GM21576 (cell line): Measurements from ENCODE around the gene MB21D2.
A peak's percentile ranks its signal among the peaks of the same experiment; 100 is the strongest.
"Not testable (repeated sequence)": the region's sequence is repeated elsewhere in the genome, so short reads cannot be mapped to it uniquely, and the experiment has no call there.

ENCODE experiments used
- ATAC-seq: cut with Tn5 transposase; IDR thresholded peaks from one replicate; pipeline ENCODE4 v1.9.1; 2021; ENCODE audit warnings: mild to moderate bottlenecking, moderate library complexity; ENCODE audit not compliant: unreplicated experiment

Gene MB21D2, protein sequence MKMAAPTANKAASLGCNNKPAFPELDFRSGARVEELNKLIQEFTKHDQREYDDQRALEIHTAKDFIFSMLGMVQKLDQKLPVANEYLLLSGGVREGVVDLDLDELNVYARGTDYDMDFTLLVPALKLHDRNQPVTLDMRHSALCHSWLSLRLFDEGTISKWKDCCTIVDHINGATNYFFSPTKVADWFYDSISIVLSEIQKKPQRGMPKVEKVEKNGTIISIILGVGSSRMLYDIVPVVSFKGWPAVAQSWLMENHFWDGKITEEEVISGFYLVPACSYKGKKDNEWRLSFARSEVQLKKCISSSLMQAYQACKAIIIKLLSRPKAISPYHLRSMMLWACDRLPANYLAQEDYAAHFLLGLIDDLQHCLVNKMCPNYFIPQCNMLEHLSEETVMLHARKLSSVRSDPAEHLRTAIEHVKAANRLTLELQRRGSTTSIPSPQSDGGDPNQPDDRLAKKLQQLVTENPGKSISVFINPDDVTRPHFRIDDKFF

DNA sequence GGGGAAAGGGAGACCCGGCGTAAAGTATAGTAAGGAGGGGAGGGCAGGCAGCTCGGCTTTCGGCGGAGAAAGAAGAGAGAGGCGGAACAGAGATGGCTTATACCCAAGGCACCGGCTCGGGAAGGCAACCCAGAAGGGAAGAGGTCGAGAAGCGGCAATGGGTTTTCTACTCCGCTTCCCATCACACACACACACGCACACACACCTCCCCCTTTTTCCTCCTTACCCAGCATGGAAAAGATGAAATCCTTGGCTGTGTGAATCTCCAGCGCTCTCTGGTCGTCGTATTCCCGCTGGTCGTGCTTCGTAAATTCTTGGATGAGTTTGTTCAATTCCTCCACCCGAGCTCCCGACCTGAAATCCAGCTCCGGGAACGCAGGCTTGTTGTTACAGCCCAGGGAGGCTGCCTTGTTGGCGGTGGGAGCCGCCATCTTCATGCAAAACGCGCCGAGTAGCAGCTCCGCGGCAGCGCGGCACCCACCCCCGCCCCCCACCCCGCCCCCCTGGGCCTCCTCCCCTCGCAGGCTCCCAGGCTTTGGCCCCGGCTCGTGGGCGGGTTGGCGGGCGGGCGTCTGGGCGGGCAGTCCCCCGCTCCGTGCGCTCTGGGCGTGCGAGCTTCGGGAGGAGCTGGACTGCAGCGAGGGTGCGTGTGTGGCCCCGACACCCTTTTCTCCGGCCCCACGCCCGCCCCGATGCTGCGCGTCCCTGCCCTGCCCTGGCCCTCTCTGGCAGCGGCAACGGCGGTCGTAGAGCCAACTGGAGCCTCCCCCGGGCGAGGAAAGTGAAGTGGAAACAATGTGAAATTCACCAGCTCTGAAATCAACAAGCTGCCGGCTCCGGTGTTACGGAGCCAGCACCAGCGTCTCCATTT lies at the start of gene MB21D2:
TSS of gene MB21D2 (minus strand) at position 453 of the 871 bp plus-strand sequence. CDS start at position 437, 16 bp downstream.
- peak; percentile 46 for ATAC-seq

DNA sequence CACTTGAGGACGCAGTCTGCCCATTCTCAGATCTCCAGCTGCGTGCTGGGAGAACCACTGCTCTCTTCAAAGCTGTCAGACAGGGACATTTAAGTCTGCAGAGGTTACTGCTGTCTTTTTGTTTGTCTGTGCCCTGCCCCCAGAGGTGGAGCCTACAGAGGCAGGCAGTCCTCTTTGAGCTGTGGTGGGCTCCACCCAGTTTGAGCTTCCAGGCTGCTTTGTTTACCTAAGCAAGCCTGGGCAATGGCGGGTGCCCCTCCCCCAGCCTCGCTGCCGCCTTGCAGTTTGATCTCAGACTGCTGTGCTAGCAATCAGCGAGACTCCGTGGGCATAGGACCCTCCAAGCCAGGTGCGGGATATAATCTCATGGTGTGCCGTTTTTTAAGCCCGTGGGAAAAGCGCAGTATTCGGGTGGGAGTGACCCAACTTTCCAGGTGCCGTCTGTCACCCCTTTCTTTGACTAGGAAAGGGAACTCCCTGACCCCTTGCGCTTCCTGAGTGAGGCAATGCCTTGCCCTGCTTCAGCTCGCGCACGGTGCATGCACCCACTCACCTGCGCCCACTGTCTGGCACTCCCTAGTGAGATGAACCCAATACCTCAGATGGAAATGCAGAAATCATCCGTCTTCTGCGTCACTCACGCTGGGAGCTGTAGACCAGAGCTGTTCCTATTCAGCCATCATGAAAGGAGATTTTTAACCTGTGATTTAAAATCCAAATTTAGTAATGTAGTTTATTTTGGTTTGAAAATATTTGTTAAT lies 47.5 kb upstream of the MB21D2 start:
- not testable (repeated sequence) for ATAC-seq

DNA sequence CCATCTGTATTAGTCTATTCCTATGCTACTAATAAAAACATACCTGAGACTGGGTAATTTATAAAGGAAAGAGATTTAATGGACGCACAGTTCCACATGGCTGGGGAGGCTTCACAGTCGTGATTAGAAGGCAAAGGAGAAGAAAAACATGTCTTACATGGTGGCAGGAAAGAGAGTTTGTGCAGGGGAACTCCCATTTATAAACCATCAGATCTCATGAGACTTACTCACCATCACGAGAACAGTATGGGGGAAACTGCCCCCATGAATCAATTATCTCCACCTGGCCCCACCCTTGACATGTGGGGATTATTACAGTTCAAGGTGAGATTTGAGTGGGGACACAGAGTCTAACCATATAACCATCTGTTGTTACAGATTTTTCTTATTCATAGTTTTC lies 42.1 kb upstream of the MB21D2 start:
- no peak for ATAC-seq

DNA sequence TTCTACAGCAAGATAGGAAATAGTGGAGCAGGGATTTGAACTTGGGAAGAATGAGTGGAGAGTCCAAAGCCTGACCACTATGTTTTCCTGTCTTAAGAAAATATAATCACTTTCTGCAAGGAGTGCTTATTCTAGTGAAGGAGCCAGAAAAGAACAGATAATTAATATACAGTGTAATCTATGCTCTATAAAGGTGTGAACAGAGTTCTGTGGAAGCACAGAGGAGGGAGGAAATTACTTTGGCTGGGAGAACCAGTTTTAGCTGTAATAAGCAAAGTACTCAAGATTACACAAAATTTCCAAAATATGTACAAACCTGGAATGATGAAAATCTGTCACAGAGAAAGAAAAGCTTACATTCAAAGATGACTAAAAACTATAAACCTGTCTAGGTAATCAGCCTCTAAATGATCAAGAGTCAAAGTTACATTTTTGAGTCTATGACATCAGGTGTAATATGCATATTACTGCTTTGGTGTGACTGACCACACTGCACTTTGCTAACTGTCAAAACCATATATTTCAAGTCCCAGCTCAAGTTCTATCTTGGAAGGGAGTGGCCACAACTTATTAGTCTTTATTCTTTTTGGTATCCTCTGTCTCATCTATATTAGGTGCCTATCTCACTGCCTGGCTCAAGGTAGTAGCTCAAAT lies 40.7 kb upstream of the MB21D2 start:
- ATAC-seq = no peak

DNA sequence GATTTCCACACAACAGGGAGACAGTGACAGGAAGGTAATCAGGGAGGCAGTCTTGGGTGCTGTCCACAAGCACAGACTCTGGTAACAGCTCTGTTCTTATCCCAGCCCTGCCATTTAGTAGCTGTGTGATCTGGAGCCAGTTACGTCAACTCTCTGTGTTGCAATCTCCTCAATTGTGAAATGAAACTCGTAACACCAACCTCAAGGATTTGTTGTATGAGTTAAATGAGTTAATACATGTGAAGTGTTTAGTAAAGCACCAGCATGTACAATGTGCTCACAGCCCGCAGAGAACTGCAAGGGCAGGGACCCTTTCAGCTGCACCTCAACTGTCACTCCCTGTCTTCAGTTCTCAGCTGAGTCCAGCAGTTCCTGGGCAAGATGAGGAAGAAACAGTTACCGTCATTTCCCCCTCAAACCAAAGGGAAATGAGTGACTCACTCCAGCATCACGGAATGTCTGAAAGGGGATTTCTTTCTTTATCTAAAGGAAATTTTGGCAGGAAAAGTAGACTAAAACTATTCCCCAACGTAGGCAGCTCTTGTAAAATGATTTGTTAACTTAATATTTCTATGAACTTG lies 39.9 kb upstream of the MB21D2 start:
- no peak for ATAC-seq

DNA sequence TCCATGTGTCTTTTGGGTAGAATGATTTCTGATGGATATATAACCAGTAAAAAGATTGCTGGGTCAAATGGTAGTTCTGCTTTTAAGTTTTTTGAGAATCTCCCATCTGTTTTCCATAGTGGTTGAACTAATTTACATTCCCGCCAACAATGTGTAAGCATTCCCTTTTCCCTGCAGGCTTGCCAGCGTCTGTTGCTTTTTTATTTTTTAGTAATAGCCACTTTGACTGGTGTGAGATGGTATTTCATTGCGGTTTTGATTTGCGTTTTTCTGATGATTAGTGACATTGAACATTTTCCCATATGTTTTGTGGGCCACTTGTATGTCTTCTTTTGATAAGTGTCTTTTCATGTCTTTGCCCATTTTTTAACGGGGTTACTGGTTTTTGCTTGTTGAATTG lies 36.3 kb upstream of the MB21D2 start:
- no peak for ATAC-seq

DNA sequence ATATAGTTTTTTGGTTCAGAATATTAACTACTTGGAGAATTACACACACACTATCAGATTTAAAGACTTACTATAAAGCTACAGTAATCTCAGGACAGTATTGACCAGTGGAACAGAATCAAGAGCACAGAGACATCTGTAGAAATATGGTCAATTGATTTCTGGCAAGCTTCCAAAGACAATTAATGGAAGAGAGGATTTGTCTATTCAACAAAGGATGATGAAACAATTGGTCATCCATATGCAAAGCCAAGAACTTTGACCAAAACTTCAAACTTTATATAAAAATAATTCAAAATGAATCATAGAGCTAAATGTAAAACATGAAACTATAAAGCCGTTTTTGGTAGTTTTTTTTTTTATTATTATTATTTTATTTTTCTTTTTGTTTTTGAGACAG lies 29.8 kb upstream of the MB21D2 start:
- ATAC-seq = no peak

DNA sequence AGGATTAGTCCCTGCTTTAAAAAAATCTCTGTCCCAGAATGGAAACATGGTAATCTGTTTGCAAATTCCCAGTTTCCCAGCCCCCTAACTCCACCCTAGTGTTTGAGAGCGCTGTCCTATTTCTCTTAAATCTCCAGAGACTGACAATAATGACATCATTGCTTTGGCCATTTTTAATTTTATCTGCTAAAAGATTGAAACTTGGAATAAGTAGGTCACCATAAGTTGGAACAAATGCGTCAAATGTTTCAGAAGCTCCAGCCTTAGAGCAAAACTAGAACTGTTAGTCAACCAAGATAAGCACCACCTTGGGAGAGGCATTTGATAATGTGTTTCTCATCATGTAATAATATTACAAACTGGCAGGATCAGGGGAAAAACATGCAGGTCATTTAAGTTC lies 25.7 kb upstream of the MB21D2 start:
- ATAC-seq = no peak

DNA sequence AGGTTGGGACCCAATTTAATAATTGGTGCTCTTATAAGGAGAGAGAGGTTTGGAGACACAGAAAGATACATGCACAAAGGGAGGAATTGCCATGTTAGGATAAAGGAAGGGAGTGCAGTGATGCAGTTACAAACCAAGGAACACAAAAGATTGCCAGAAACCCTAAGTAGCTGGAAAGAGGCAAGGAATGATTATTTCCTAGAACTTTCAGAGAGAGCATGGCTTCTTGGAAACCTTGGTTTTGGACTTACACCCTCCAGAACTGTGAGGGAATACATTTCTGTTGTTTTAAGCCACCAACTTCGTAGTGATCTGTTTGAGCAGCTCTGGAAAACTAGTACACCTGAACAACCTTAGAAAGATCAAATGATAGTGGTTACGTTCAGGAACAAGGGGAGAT lies 25.0 kb upstream of the MB21D2 start:
- no peak for ATAC-seq

DNA sequence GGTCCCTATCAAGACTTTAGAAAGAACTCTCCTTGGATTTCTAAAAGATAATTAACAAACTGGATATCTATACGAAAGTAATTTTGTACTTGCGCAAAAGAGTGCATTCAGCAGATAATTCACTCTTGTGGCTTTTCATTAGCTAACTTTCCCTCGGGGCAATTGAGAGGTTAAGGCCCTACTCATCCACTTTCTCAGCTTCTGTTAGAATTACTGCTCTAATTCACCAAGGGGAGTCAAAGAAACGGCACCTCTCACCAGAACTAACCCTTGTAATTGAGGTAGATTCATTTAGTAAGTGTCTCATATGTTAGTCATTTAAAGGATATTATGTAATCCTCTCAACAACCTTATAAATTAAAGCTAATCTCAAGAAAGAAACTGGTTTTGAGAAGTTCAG lies 22.5 kb upstream of the MB21D2 start:
- no peak for ATAC-seq

DNA sequence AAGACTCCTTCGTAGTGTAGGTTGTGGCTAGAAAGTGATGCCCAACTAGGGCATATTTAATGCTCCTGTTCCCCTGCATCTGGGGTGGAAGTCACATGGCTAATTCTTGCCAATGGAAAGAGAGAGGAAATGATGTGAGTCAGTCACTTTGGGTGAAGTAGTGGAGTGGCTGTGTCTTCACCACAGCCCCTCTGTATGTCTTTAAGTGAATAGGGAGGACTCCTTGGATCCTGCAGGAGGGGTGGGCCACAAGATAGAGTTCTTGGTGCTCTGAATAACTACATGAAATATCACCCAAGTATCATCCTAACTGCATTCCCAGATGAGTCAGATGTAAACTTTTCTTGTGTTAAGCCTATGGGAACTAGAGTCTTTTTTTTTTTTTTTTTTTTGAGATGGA lies 17.8 kb upstream of the MB21D2 start:
- ATAC-seq = no peak

DNA sequence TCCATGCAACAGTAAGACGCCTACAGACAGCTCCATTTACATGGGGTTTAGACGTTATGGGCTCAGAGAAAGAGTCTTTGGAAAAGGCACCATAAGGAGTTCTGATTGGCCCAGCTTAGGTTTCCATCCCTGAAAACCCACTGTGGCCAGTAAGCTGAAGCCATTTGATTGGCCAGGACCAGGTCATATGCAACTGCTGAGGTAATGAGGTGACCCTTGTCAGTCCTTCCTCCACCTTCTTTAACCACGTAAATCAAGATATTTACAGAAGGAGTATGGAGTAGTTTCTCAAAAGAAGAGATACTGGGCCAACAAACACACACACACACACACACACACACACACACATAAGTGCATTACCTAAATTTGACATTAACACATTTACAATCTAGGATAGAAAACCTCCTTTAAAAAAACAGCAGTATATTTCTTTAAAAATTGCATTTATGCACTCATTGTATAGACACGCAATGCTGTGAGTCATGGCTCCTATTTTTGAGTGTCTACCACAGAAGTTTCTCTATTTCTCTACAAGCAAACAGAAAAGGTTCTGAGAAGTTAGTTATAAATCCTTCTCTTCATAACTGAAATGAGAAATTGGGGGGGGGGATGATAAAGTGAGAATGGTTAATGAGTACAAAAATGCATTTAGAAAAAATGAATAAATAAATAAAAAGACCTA lies 16.3 kb upstream of the MB21D2 start:
- no peak for ATAC-seq

DNA sequence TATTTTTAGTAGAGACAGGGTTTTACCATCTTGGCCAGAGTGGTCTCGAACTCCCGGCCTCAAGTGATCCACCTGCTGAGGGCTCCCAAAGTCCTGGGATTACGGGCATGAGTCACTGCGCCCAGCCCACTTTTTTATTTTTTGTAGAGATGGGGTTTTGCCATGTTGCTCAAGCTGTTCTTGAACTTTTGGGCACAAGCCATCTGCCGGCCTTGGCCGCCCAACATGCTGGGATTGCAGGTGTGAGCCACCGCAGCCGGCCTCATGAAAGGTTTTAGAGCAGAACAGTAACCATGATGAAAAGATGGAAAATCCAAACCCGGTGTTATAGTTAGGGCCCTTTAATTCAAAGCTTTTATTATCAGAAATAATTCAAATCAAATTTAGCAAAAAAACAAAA lies 15.6 kb upstream of the MB21D2 start:
- no peak for ATAC-seq

DNA sequence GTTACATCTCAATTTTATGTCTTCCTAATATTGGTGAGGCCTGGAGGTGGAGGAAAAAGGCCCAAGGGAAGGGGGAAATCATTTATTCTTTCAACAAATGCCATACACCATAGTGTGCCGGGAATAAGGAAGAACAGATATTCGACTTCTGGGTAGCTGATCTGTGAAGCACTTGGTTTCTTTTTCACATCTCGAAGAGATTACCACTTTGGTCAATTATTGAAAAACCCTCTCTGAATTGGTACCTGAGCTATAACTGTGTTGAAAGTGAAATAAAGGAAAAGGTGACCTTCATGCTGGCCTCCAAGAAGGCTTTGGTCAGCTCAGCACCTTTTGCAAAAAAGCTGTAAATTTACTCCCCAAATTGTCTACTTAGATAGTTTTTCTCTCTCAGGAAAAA lies 14.2 kb upstream of the MB21D2 start:
- no peak for ATAC-seq

DNA sequence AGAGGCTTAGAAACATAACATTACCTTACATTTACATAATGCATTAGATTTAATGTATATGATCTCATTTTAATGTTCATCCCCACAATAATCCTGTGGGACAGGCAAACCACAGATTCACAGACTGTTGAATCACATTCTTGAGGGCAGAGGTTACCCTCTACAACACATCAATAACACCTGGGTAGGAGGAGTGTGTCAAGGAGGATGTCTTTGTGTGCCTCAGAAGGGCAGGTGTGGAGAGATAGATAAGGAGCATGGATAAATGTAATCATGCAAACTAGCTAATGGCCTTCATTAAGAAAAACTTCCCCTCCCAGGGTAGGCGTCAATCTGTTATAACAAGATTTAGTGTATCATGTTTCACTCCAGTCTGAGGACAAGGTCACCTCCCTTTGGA lies 12.9 kb upstream of the MB21D2 start:
- no peak for ATAC-seq

DNA sequence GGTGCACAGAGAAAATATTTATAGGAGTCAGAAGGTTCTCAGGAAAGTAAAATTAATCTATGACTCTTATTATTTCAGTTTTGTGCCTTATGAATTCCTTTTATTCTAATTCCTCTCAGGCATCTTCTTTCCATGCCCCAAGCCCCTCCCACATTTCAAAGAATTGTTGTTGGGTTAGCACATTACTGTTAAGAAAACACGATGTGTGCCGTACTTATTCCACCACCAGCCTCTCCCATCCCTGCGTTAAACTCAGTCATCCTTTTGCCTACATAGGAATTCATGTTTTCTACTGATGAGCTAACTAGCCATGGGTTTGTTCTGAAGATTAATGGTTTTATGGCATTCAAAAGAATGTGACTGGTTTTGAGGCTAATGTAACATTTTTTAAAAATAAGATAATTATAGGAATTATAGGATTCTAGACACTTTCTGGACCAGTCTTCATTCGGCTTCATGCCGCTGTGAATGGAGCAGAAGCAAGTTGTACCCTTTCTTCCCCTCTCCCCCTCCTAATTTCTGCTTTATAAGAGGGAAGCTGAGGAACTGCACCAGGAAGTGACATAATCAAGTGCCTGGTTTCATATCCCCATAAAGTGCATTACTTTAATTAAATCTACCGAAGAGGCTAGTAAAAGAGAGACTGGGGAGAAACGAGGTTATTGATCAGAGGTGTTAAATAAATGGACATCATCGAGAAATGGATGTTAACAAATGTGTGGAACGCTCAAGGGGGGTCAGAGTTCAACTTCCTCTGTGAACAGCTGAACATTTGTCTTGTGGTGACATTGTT lies 12.3 kb upstream of the MB21D2 start:
- ATAC-seq = no peak

DNA sequence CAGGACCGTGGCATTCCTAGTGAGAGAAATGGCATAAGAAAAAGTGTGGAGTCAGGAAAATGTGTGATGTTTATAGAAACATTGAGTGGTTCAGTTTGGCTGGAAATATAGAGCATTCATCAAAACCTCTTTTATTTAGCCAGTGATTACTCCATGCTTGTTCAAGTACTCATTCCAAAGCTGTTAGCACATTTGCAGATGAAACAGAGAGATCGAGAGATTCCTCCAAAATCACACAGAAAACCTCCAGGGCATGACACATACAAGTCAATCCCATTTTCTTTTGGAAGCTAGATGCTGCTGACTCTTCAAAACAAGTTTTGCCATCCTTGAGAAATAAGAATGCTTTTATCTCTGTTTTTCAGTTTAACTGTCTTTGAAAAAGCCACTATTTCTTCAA lies 11.5 kb upstream of the MB21D2 start:
- ATAC-seq = no peak

DNA sequence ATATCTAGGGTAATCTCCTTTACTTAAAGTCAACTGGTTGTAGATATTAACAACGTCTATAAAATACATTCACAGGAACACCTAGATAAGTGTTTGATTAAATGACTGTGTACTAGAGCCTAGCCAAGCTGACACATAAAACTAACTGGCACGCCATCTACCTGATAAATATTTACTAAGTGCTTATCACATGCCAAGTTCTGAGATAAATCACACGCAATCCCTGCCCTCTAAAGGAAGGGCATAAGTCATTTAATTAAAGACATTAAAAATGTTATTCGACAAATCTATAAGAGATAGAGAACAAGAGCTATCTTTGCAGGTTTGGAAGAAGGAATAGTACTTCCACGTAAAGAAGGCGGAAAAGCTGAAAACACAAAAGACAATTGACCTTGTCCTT lies 11.1 kb upstream of the MB21D2 start:
- no peak for ATAC-seq

DNA sequence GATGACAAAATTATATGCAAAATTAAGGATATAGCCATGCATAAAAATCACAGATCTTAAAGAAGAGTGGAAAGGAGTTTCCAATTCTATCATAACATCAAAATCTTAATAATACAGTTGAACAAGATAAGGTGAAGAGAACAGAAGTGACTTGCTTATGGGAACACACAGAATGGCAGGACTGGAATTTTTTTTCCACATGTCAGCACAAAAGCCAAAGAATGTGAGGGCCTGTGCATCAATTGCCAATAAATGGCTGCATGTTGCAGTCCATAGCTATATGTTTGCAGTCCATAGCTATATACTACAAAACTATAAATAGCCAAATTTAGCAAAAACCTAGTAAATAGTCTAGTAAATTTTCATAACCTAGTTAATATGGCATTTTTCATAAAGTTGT lies 10.4 kb upstream of the MB21D2 start:
- no peak for ATAC-seq
